GM19238 (cell line): ENCODE results near the gene PPFIBP1.
"Not testable (repeated sequence)": the region's sequence is repeated elsewhere in the genome, so short reads cannot be mapped to it uniquely, and the experiment has no call there.

Source experiments
- DNase-seq: peaks from one replicate; pipeline ENCODE4 v3.0.0; 2011; ENCODE audit warnings: low spot score; ENCODE audit not compliant: insufficient read length

Gene PPFIBP1

GRCh38 chr12:27707216-27707615 is 183.2 kb downstream of the PPFIBP1 start:
- no peak for DNase-seq

GRCh38 chr12:27709212-27709931 is 185.4 kb downstream of the PPFIBP1 start:
- DNase-seq = no peak

- DNase-seq = no peak
Observed at GRCh38 chr12:27709932-27710591, 186.1 kb downstream of the PPFIBP1 start.

GRCh38 chr12:27710592-27711316 is 186.7 kb downstream of the PPFIBP1 start, which contains the start of gene MRPS35:
TSS of gene MRPS35 (plus strand) at chr12:27710832. CDS start at chr12:27710844, 12 bp downstream.
- DNase-seq = peak; percentile 69

- DNase-seq = no peak
Observed at GRCh38 chr12:27711317-27711682, 187.3 kb downstream of the PPFIBP1 start.

- DNase-seq = no peak
Observed at GRCh38 chr12:27711967-27712366, 188.0 kb downstream of the PPFIBP1 start.

- no peak for DNase-seq
Observed at GRCh38 chr12:27723212-27723611, 199.2 kb downstream of the PPFIBP1 start.

- DNase-seq = no peak
Observed at GRCh38 chr12:27730097-27730588, 206.1 kb downstream of the PPFIBP1 start.

GRCh38 chr12:27732281-27732680 is 208.3 kb downstream of the PPFIBP1 start:
- DNase-seq = no peak

- no peak for DNase-seq
Observed at GRCh38 chr12:27733052-27733656, 209.1 kb downstream of the PPFIBP1 start.

- DNase-seq = no peak
Observed at GRCh38 chr12:27733791-27734190, 209.8 kb downstream of the PPFIBP1 start.

GRCh38 chr12:27734321-27734720 is 210.3 kb downstream of the PPFIBP1 start:
- DNase-seq = not testable (repeated sequence)

- no peak for DNase-seq
Observed at GRCh38 chr12:27743601-27744000, 219.6 kb downstream of the PPFIBP1 start.
